ENCODE results near the gene NLN. TPM values are rescaled to one million over a fixed set of nuclear protein-coding genes. Genes with fewer than 3 reads are reported as not detected.

Gene NLN
- total and polyA plus RNA-seq, 2 of the 13 experiments (the other 11 are each of a cell fraction or from before 2014, with no cell fraction given), result 11.9 to 36.7 TPM

DNA sequence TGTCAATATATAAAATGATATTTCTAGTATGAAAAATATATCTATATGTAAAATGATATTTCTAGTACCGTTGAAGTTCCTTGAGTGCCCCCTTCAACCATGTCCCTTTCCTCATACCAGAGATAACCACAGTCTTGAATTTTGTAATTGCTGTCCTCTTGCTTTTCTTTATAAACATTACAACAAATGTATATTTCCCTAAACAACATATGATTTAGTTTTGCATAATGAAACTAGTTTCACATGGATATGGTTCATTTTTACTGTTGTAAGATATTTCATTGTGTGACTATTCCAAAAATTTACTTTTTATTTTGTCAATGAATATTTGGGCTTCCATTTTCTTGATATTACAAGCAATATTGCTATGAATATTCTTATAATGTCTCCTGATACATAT is 14.0 kb downstream of the NLN start:
- no peak overlapping the region for H3K27ac ChIP-seq (ENCODE audit: extremely low read length, insufficient read depth, low read length)
- TF ChIP-seq ZNF484 (CRISPR knock-in tag; IDR thresholded peaks at IDR 0.05; ENCODE audit: borderline replicate concordance, low read depth) (no peak), SETDB1 (CRISPR knock-in tag; IDR thresholded peaks at IDR 0.05; ENCODE audit: borderline replicate concordance) (no peak), ZC3H4 (CRISPR knock-in tag; IDR thresholded peaks at IDR 0.05; ENCODE audit: borderline replicate concordance) (no peak), KAT7 (CRISPR knock-in tag; IDR thresholded peaks at IDR 0.05; ENCODE audit: borderline replicate concordance) (no peak), ZBTB3 (CRISPR knock-in tag; IDR thresholded peaks at IDR 0.05; ENCODE audit: borderline replicate concordance, low read depth) (no peak), ZNF552 (CRISPR knock-in tag; IDR thresholded peaks at IDR 0.05; ENCODE audit: borderline replicate concordance) (no peak)
- TF ChIP-seq, protein P1, sequence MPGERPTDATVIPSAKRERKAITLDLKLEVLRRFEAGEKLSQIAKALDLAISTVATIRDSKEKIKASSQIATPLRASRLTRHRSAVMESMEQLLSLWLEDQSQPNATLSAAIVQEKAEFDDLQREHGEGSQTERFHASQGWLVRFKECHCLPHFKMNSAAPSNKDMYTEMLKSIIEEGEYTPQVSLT (CRISPR knock-in tag; IDR thresholded peaks at IDR 0.05; ENCODE audit: borderline replicate concordance, low read depth), result no peak
- no peak overlapping the region for H2AFZ ChIP-seq (ENCODE audit: low read length)
- ATAC-seq, result no peak
- H3K9ac ChIP-seq (ENCODE audit: insufficient read depth, low read depth, low read length), result no peak overlapping the region
- ChIA-PET POLR2A (no interaction called here), CTCF (ENCODE audit: low intra/inter-chr PET ratio, low total read pairs) (no interaction called here)
- intact Hi-C loops (cut with micrococcal nuclease; ENCODE audit: unreplicated experiment), result no loop called here
- H3K36me3 ChIP-seq (replicated peaks in 1 of 2; ENCODE audit: control insufficient read depth in 1 of 2, insufficient read depth in 2 of 2, low read length in 2 of 2), result no peaks in the 10 kb centered on the region
- H3K27me3 ChIP-seq (ENCODE audit: control insufficient read depth in 1 of 2, insufficient read depth in 2 of 2, low read length in 2 of 2), result no peaks in the 10 kb centered on the region; a peak in 1 of 5 replicates
- FAIRE-seq, result no peak
- no peak overlapping the region for H3K4me2 ChIP-seq (ENCODE audit: low read depth, low read length)
- no peaks in the 10 kb centered on the region for H3K4me1 ChIP-seq (ENCODE audit: insufficient read depth, low read length)
- BruUV-seq (replicated peaks), result no TSS peak
- no peaks in the 10 kb centered on the region for H3K9me3 ChIP-seq (ENCODE audit: low read length)
- in situ Hi-C loops (cut with HindIII; ENCODE audit: extremely low pct_ligation_motif_present, low pct_unique_long_range_greater_than_20kb), result no loop called here
- H3K4me3 ChIP-seq (replicated peaks in 1 of 3; ENCODE audit: insufficient read depth in 1 of 3, low read depth in 2 of 3, low read length in 3 of 3), result no peak overlapping the region
- peaks cover 38% of the 10 kb centered on the region for H3K79me2 ChIP-seq (ENCODE audit: insufficient read depth, low read length)
- DNase-seq (ENCODE audit: low spot score), result no peak
- no peaks in the 10 kb centered on the region for H4K20me1 ChIP-seq (ENCODE audit: insufficient read depth, low read length)
- 96% methylated on average over 1 of the region's 1 CpG for WGBS (ENCODE audit: low lambda C conversion rate)

DNA sequence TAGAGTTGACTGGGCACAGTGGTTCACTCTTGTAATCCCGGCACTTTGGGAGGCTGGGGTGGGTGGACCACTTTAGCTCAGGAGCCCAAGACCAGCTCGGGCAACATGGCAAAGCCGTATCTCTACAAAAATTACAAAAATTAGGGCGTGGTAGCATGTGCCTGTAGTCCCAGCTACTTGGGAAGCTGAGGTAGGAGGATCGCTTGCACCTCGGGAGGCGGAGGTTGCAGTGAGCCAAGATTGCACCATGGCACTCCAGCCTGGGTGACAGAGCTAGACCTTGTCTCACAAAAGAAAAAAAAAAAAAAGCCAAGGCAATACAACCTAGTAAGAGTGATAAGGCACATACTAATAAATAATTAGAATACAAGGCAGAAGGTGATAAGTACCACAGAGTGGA is 15.8 kb downstream of the NLN start:
- no peaks in the 10 kb centered on the region for H3K9me3 ChIP-seq (ENCODE audit: low read length)
- no peaks in the 10 kb centered on the region for H3K4me1 ChIP-seq (ENCODE audit: insufficient read depth, low read length)
- H3K4me2 ChIP-seq (ENCODE audit: low read depth, low read length), result no peak overlapping the region
- H3K9ac ChIP-seq (ENCODE audit: insufficient read depth, low read depth, low read length), result no peak overlapping the region
- no peaks in the 10 kb centered on the region for H3K36me3 ChIP-seq (replicated peaks in 1 of 2; ENCODE audit: control insufficient read depth in 1 of 2, insufficient read depth in 2 of 2, low read length in 2 of 2)
- POLR2A ChIA-PET, result no interaction called here
- BruUV-seq (replicated peaks), result no TSS peak
- DNase-seq (ENCODE audit: low spot score) (no peak), ATAC-seq (no peak), FAIRE-seq (no peak)
- CTCF ChIA-PET (ENCODE audit: low intra/inter-chr PET ratio, low total read pairs), result no interaction called here
- no peak overlapping the region for H3K27ac ChIP-seq (ENCODE audit: extremely low read length, insufficient read depth, low read length)
- no peak overlapping the region for H2AFZ ChIP-seq (ENCODE audit: low read length)
- peaks cover 42% of the 10 kb centered on the region for H3K79me2 ChIP-seq (ENCODE audit: insufficient read depth, low read length)
- intact Hi-C loops (cut with micrococcal nuclease; ENCODE audit: unreplicated experiment) (no loop called here), in situ Hi-C loops (cut with HindIII; ENCODE audit: extremely low pct_ligation_motif_present, low pct_unique_long_range_greater_than_20kb) (no loop called here)
- no peaks in the 10 kb centered on the region; a peak in 1 of 5 replicates for H3K27me3 ChIP-seq (ENCODE audit: control insufficient read depth in 1 of 2, insufficient read depth in 2 of 2, low read length in 2 of 2)
- H4K20me1 ChIP-seq (ENCODE audit: insufficient read depth, low read length), result peaks cover under 1% of the 10 kb centered on the region; the same call in 1 of the 2 replicates
- WGBS (ENCODE audit: low lambda C conversion rate), result 91% methylated on average over 7 of the region's 7 CpGs
- H3K4me3 ChIP-seq (replicated peaks in 1 of 3; ENCODE audit: insufficient read depth in 1 of 3, low read depth in 2 of 3, low read length in 3 of 3), result no peak overlapping the region
- no peak for TF ChIP-seq ATF7 (IDR thresholded peaks at IDR 0.05)
- TF ChIP-seq ATF7 (CRISPR knock-in tag; IDR thresholded peaks at IDR 0.05), result no peak
- TF ChIP-seq GFI1 (CRISPR knock-in tag; IDR thresholded peaks at IDR 0.05; ENCODE audit: borderline replicate concordance), result no peak
- TF ChIP-seq ZNF644 (CRISPR knock-in tag; IDR thresholded peaks at IDR 0.05; ENCODE audit: low read depth), result no peak
- no peak for TF ChIP-seq ZMYM4 (CRISPR knock-in tag; IDR thresholded peaks at IDR 0.05)
- no peak for TF ChIP-seq ZFP36L1 (CRISPR knock-in tag; IDR thresholded peaks at IDR 0.05)
- TF ChIP-seq, protein P2, sequence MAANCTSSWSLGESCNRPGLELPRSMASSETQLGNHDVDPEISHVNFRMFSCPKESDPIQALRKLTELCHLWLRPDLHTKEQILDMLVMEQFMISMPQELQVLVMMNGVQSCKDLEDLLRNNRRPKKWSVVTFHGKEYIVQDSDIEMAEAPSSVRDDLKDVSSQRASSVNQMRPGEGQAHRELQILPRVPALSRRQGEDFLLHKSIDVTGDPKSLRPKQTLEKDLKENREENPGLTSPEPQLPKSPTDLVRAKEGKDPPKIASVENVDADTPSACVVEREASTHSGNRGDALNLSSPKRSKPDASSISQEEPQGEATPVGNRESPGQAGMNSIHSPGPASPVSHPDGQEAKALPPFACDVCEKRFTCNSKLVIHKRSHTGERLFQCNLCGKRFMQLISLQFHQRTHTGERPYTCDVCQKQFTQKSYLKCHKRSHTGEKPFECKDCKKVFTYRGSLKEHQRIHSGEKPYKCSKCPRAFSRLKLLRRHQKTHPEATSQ (CRISPR knock-in tag; IDR thresholded peaks at IDR 0.05; ENCODE audit: borderline replicate concordance), result no peak
- TF ChIP-seq FOXK1 (CRISPR knock-in tag; IDR thresholded peaks at IDR 0.05; ENCODE audit: borderline replicate concordance, low read depth), result no peak

All from HepG2 (cell line).